MM.1S (cell line): ENCODE data around the gene ZMYM3.

ENCODE experiments used
- DNase-seq: peaks from one replicate; pipeline ENCODE4 v3.0.0-alpha.2; 2015
- H2AFZ ChIP-seq: fragments of 300-600 bp; sonication (generic); 2 replicates; pipeline ENCODE4 v1.6.0; 2016; ENCODE audit warnings: antibody characterized with exemption, low read length
- H3F3A ChIP-seq: fragments of 300-600 bp; sonication (generic); 2 replicates; pipeline ENCODE4 v1.6.1; 2016; ENCODE audit warnings: mild to moderate bottlenecking, antibody characterized with exemption, low read length, moderate library complexity, mixed read lengths; ENCODE audit not compliant: insufficient read depth
- H3K27ac ChIP-seq: fragments of 300-600 bp; sonication (generic); 2 replicates; pipeline ENCODE4 v1.5.1; 2016; ENCODE audit warnings: mild to moderate bottlenecking, low read length
- H3K27me3 ChIP-seq: fragments of 300-600 bp; sonication (generic); replicated peaks from 2 replicates; pipeline ENCODE4 v1.6.0; 2016; ENCODE audit warnings: low read length; ENCODE audit not compliant: insufficient read depth
- H3K36me3 ChIP-seq: fragments of 300-600 bp; sonication (generic); replicated peaks from 2 replicates; pipeline ENCODE4 v1.6.1; 2016; ENCODE audit warnings: mild to moderate bottlenecking, low read length, mixed read lengths; ENCODE audit not compliant: insufficient read depth
- H3K4me1 ChIP-seq: fragments of 300-600 bp; sonication (generic); 2 replicates; pipeline ENCODE4 v1.6.1; 2016; ENCODE audit warnings: low read length, mixed read lengths
- H3K4me2 ChIP-seq: fragments of 300-600 bp; sonication (generic); 2 replicates; pipeline ENCODE4 v1.6.0; 2016; ENCODE audit warnings: low read depth, low read length
- H3K4me3 ChIP-seq: fragments of 300-600 bp; sonication (generic); 2 replicates; pipeline ENCODE4 v1.5.1; 2016; ENCODE audit warnings: low read length, mixed read lengths
- H3K79me2 ChIP-seq: fragments of 300-600 bp; sonication (generic); 2 replicates; pipeline ENCODE4 v1.6.1; 2016; ENCODE audit warnings: mixed run types, low read length, mixed read lengths
- H3K9ac ChIP-seq: fragments of 300-600 bp; sonication (generic); 2 replicates; pipeline ENCODE4 v1.6.1; 2016; ENCODE audit warnings: low read length, mixed read lengths
- H3K9me2 ChIP-seq: fragments of 300-600 bp; sonication (generic); replicated peaks from 2 replicates; pipeline ENCODE4 v1.6.1; 2016; ENCODE audit warnings: mild to moderate bottlenecking, low read length, mixed read lengths; ENCODE audit not compliant: insufficient read depth
- H3K9me3 ChIP-seq: fragments of 300-600 bp; sonication (generic); replicated peaks from 2 replicates; pipeline ENCODE4 v1.6.1; 2016; ENCODE audit warnings: mild to moderate bottlenecking, low read length, mixed read lengths; ENCODE audit not compliant: insufficient read depth
- H4K20me1 ChIP-seq: fragments of 300-600 bp; sonication (generic); 2 replicates; pipeline ENCODE4 v1.6.1; 2016; ENCODE audit warnings: mild to moderate bottlenecking, low read length, moderate library complexity, mixed read lengths; ENCODE audit not compliant: insufficient read depth
- CTCF ChIP-seq: fragments of 300-600 bp; sonication (generic); IDR thresholded peaks from 2 replicates; pipeline ENCODE4 v1.5.1; 2016; ENCODE audit warnings: antibody characterized with exemption, low read length, mixed read lengths
- EZH2 ChIP-seq: fragments of 300-600 bp; sonication (generic); optimal IDR thresholded peaks from 2 replicates; pipeline ENCODE3; 2017; ENCODE audit warnings: low read depth, mild to moderate bottlenecking, antibody characterized with exemption, low read length, mixed read lengths
- EZH2phosphoT487 ChIP-seq: fragments of 300-600 bp; sonication (generic); IDR thresholded peaks from 2 replicates; pipeline ENCODE4 v1.6.1; 2018; ENCODE audit warnings: antibody characterized with exemption, low read length

ZMYM3 gene

GRCh38 chrX:71291381-71291780 lies 37.4 kb upstream of the ZMYM3 start:
- H3K79me2 ChIP-seq = peaks cover 66% of the 10 kb centered on the region
- H3K27me3 ChIP-seq = no peaks in the 10 kb centered on the region
- no peak overlapping the region for H3K4me3 ChIP-seq
- no peaks in the 10 kb centered on the region for H3K9me3 ChIP-seq
- H4K20me1 ChIP-seq = peaks cover 5% of the 10 kb centered on the region; the same call in 1 of the 2 replicates
- no peaks in the 10 kb centered on the region; the same call in 1 of the 2 replicates for H3K36me3 ChIP-seq
- no peak overlapping the region for H3K9ac ChIP-seq
- TF ChIP-seq EZH2phosphoT487 (no peak), EZH2 (no peak), CTCF (no peak)
- peaks cover 3% of the 10 kb centered on the region; the same call in 1 of the 2 replicates for H3K4me1 ChIP-seq
- no peak overlapping the region for H2AFZ ChIP-seq
- no peak overlapping the region for H3K4me2 ChIP-seq
- no peak for DNase-seq
- H3K9me2 ChIP-seq = no peaks in the 10 kb centered on the region
- no peaks in the 10 kb centered on the region for H3F3A ChIP-seq
- no peak overlapping the region for H3K27ac ChIP-seq

DNA sequence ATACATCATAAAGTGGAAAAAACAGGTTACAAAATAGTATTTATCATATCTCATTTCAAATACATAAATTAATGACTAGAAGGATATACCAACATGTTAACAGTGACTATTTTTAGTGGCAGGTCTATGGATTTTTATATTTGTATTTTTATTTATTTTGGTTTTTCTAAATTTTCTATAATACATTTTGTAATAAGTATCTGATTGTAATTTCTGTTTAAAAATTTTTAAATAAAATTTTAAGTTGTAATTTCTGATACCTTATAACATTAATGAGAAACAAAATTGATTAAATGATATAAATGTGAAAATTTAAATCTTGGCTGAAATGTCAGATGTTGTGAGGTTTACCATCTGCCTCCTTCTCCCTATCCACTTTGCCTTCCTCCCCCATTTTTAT lies 32.0 kb upstream of the ZMYM3 start:
- peaks cover 69% of the 10 kb centered on the region for H3K79me2 ChIP-seq
- peaks cover 20% of the 10 kb centered on the region; the same call in 1 of the 2 replicates for H4K20me1 ChIP-seq
- 0 out of 2 replicates have a peak, but pooled peaks cover 4% of the 10 kb centered on the region for H3K36me3 ChIP-seq

DNA sequence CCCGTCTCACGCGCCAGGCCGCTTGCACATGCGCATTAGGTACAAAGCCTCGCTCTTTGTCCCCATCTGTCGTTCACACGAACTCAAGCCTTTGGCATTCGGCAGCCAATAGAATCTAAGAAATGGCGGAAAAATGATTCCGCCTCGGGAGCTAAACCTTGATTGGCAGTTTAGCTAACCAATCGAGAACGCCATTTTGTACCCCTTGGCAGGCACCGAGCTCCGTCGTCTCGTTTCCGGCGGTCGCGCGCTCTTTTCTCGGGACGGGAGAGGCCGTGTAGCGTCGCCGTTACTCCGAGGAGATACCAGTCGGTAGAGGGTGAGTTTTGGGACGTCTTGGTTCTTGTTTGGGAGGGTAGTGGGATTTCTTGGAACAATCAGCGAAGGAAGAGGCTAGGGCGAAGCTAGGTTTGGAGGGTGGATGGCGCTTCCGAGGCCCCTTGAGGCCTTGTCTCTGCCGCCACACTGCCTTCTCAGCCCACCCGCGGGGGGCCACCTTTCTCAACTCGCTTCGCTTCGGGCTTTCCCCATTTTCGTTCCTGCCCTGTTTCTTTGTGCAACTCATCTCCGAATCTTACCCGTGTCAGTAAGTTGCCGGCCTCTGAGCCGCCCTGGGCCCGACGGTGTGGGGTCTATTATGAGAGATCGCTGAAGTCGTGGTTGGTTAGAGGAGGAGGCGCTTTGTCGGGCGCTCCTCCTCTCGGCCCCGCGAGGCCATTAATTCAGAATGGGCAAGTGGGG lies 29.6 kb upstream of the ZMYM3 start, which contains the start of gene NONO:
TSS of gene NONO (plus strand) at position 233 of the 741 bp plus-strand sequence. CDS start 7,003 bp downstream, outside the sequence.
- Histone ChIP-seq H3K79me2 (peaks cover 49% of the 10 kb centered on the region), H3K27me3 (no peaks in the 10 kb centered on the region), H3K36me3 (0 out of 2 replicates have a peak, but pooled peaks cover 4% of the 10 kb centered on the region), H3K4me3 (peak within 1 kb of the TSS; percentile 74), H2AFZ (peak within 1 kb of the TSS; percentile 71), H3K9me2 (no peaks in the 10 kb centered on the region), H3K4me2 (peak within 1 kb of the TSS; percentile 63), H3K27ac (peak within 1 kb of the TSS; percentile 81), H3K4me1 (peaks cover 5% of the 10 kb centered on the region; the same call in 1 of the 2 replicates), H3F3A (no peaks in the 10 kb centered on the region), H3K9ac (peak within 1 kb of the TSS; percentile 95), H4K20me1 (peaks cover 20% of the 10 kb centered on the region; the same call in 1 of the 2 replicates), H3K9me3 (no peaks in the 10 kb centered on the region)
- peak; percentile 99 for DNase-seq
- TF ChIP-seq EZH2phosphoT487 (no peak), CTCF (no peak; the same call in 1 of the 2 replicates), EZH2 (no peak)

More for the DNA sequence above, 32.0 kb upstream of the ZMYM3 start:
- Histone ChIP-seq H3K27ac (no peak overlapping the region), H3F3A (no peaks in the 10 kb centered on the region), H3K27me3 (no peaks in the 10 kb centered on the region), H3K4me2 (peak overlapping the region; percentile 63; the same call in 1 of the 2 replicates), H3K4me3 (peak overlapping the region; percentile 74), H3K9me3 (no peaks in the 10 kb centered on the region), H3K9ac (no peak overlapping the region), H2AFZ (no peak overlapping the region), H3K4me1 (peaks cover 5% of the 10 kb centered on the region; the same call in 1 of the 2 replicates), H3K9me2 (no peaks in the 10 kb centered on the region)
- no peak for DNase-seq
- TF ChIP-seq EZH2 = no peak
- no peak for TF ChIP-seq CTCF
- no peak for TF ChIP-seq EZH2phosphoT487
